GM23338 (cell line): Measurements from ENCODE around the gene XKR7. TPM values are rescaled to one million over a fixed set of nuclear protein-coding genes. Genes with fewer than 3 reads are reported as not detected.
A peak's percentile ranks its signal among the peaks of the same experiment; 100 is the strongest.

Experiments used
- ATAC-seq: fragments of 200-7000 bp; cut with Tn5 transposase; 3 replicates; pipeline ENCODE4 v1.9.1; 2020
- DNase-seq: peaks from one replicate; pipeline ENCODE4 v3.0.0-alpha.2; 2015; ENCODE audit warnings: low spot score
- H2AFZ ChIP-seq: fragments of 200-600 bp; sonication (generic); 2 replicates; pipeline ENCODE4 v1.8.0; 2016; ENCODE audit warnings: antibody characterized with exemption, mild to moderate bottlenecking, moderate library complexity
- H3F3A ChIP-seq: fragments of 200-600 bp; sonication (generic); replicated peaks from 2 replicates; pipeline ENCODE4 v1.8.0; 2017; ENCODE audit warnings: antibody characterized with exemption, mixed run types, low read depth
- H3K27ac ChIP-seq: fragments of 200-600 bp; sonication (generic); 2 replicates; pipeline ENCODE4 v1.6.1; 2016; ENCODE audit warnings: low read depth
- H3K27me3 ChIP-seq: fragments of 200-600 bp; sonication (generic); 2 replicates; pipeline ENCODE4 v1.8.0; 2016; ENCODE audit warnings: mild to moderate bottlenecking, mixed run types, moderate library complexity; ENCODE audit not compliant: insufficient read depth
- H3K36me3 ChIP-seq: fragments of 200-600 bp; sonication (generic); 2 replicates; pipeline ENCODE4 v1.8.0; 2016; ENCODE audit warnings: mild to moderate bottlenecking; ENCODE audit not compliant: insufficient read depth
- H3K4me1 ChIP-seq: fragments of 200-600 bp; sonication (generic); 2 replicates; pipeline ENCODE4 v1.8.0; 2016; ENCODE audit warnings: mild to moderate bottlenecking, moderate library complexity; ENCODE audit not compliant: insufficient read depth
- H3K4me2 ChIP-seq: fragments of 200-600 bp; sonication (generic); 2 replicates; pipeline ENCODE4 v1.7.1; 2017; ENCODE audit warnings: mixed run types
- H3K4me3 ChIP-seq: fragments of 200-600 bp; sonication (generic); 2 replicates; pipeline ENCODE4 v1.6.1; 2016; ENCODE audit warnings: mixed run types
- H3K79me2 ChIP-seq: fragments of 200-600 bp; sonication (generic); replicated peaks from 2 replicates; pipeline ENCODE4 v1.8.0; 2017; ENCODE audit warnings: mild to moderate bottlenecking; ENCODE audit not compliant: insufficient read depth
- H3K9me2 ChIP-seq: fragments of 200-600 bp; sonication (generic); 2 replicates; pipeline ENCODE4 v1.8.0; 2017; ENCODE audit not compliant: insufficient read depth
- H4K20me1 ChIP-seq: fragments of 200-600 bp; sonication (generic); replicated peaks from 2 replicates; pipeline ENCODE4 v1.8.0; 2017; ENCODE audit warnings: mild to moderate bottlenecking; ENCODE audit not compliant: insufficient read depth
- H3K27ac Mint-ChIP-seq: 2 replicates; pipeline ENCODE4 v1.8.0; 2020; ENCODE audit warnings: inconsistent platforms, mild to moderate bottlenecking, moderate library complexity, mixed read lengths
- H3K27me3 Mint-ChIP-seq: 3 replicates; pipeline ENCODE4 v1.8.0; 2022; ENCODE audit warnings: low read depth, mild to moderate bottlenecking, moderate library complexity, mixed read lengths, inconsistent platforms; ENCODE audit not compliant: insufficient read depth, poor library complexity
- H3K36me3 Mint-ChIP-seq: 3 replicates; pipeline ENCODE4 v1.8.0; 2021; ENCODE audit warnings: low read depth, mild to moderate bottlenecking, inconsistent platforms, moderate library complexity, mixed read lengths
- H3K4me1 Mint-ChIP-seq: 3 replicates; pipeline ENCODE4 v1.8.0; 2020; ENCODE audit warnings: mild to moderate bottlenecking, inconsistent platforms, mixed read lengths
- H3K4me3 Mint-ChIP-seq: 3 replicates; pipeline ENCODE4 v1.8.0; 2021; ENCODE audit warnings: moderate library complexity, mild to moderate bottlenecking, inconsistent platforms, mixed read lengths
- H3K9me3 Mint-ChIP-seq: 3 replicates; pipeline ENCODE4 v1.8.0; 2020; ENCODE audit warnings: moderate library complexity, mild to moderate bottlenecking, inconsistent platforms, mixed read lengths
- EZH2 ChIP-seq: fragments of 200-600 bp; sonication (generic); IDR thresholded peaks from one replicate; pipeline ENCODE4 v1.8.0; 2017; ENCODE audit warnings: antibody characterized with exemption, mild to moderate bottlenecking, low read depth; ENCODE audit not compliant: unreplicated experiment
- EZH2phosphoT487 ChIP-seq: fragments of 200-600 bp; sonication (generic); IDR thresholded peaks from one replicate; pipeline ENCODE4 v1.8.1; 2018; ENCODE audit warnings: antibody characterized with exemption; ENCODE audit not compliant: unreplicated experiment
- JUNB ChIP-seq: IDR thresholded peaks from one replicate; pipeline ENCODE4 v1.6.1; 2016; ENCODE audit warnings: antibody characterized with exemption; ENCODE audit not compliant: unreplicated experiment
- NANOG ChIP-seq: IDR thresholded peaks from 2 replicates; pipeline ENCODE4 v1.6.1; 2016; ENCODE audit warnings: antibody characterized with exemption, borderline replicate concordance
- POLR2AphosphoS5 ChIP-seq: IDR thresholded peaks from 2 replicates; pipeline ENCODE4 v1.6.1; 2016; ENCODE audit warnings: antibody characterized with exemption, low read depth
- ZNF114 ChIP-seq: fragments of 250-450 bp; sonication (Bioruptor Pico); IDR thresholded peaks from 2 replicates; pipeline ENCODE4 v1.5.0; 2020; ENCODE audit warnings: mild to moderate bottlenecking, moderate library complexity
- ZNF331 ChIP-seq: fragments of 250-450 bp; sonication (Bioruptor Pico); IDR thresholded peaks from 2 replicates; pipeline ENCODE4 v1.5.0; 2020; ENCODE audit warnings: low read depth, mild to moderate bottlenecking, moderate library complexity
- polyA plus RNA-seq: library from polyadenylated mRNA; unstranded; fragments of >200 nt; fragmentation: Nextera tagmentation; extraction: Ambion mirVana; gene quantifications from 2 replicates; pipeline ENCODE4 v1.2.1, GENCODE V29; 2016
- total RNA-seq: library from RNA; depleted of rRNA; stranded (reverse); fragments of >200 nt; shearing (Covaris generic); gene quantifications from 2 replicates; pipeline ENCODE4 v1.2.3, GENCODE V29; 2014
- TF ChIP-seq, protein P1 (sequence below): IDR thresholded peaks from 2 replicates; pipeline ENCODE4 v1.6.1; 2016; ENCODE audit warnings: antibody characterized with exemption
- TF ChIP-seq, protein P2 (sequence below), 2 experiments: fragments of 200-600 bp in 1 of 2; sonication (generic) in 1 of 2; conservative IDR thresholded peaks; 2 replicates each; pipeline versions ENCODE4 v1.5.1 to v1.6.1; 2016 to 2017; ENCODE audit warnings: antibody characterized with exemption in 2 of 2, low read depth in 2 of 2, mild to moderate bottlenecking in 2 of 2, moderate library complexity in 1 of 2

XKR7 gene
- total and polyA plus RNA-seq, 2 experiments from 2014 or later, result 0.61 to 3.9 TPM

DNA sequence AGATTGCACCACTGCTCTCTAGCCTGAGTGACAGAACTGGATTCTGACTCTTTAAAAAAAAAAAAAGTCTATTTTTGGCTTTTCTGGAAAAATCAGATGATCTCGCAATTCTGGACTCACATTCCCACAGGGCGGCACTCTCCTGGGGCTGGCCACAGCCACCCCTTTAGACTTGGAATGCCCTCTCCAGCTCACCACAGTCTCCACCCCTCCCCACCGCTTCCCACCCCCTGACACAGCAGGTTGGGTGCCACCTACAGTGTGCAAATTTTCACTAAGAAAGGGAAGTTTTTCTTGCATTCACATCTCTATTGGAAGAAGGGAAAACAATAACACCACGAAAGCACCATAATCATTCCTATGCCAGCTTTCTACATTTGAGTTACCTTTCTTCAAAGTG is 31.5 kb upstream of the XKR7 start:
- no peaks in the 10 kb centered on the region for H3K36me3 Mint-ChIP-seq
- Histone ChIP-seq H3F3A (no peaks in the 10 kb centered on the region), H3K36me3 (no peaks in the 10 kb centered on the region), H3K4me2 (no peak overlapping the region), H2AFZ (no peak overlapping the region), H4K20me1 (no peaks in the 10 kb centered on the region; the same call in 1 of the 2 replicates), H3K27me3 (no peaks in the 10 kb centered on the region), H3K9me2 (no peaks in the 10 kb centered on the region), H3K27ac (no peak overlapping the region), H3K79me2 (no peaks in the 10 kb centered on the region), H3K4me3 (no peak overlapping the region), H3K4me1 (peaks cover 9% of the 10 kb centered on the region; the same call in 1 of the 2 replicates)
- TF ChIP-seq ZNF331 (CRISPR knock-in tag), result no peak
- H3K4me1 Mint-ChIP-seq, result peaks cover 3% of the 10 kb centered on the region
- no peak for DNase-seq
- ATAC-seq, result peak; percentile 75
- peaks cover 6% of the 10 kb centered on the region for H3K27me3 Mint-ChIP-seq
- no peaks in the 10 kb centered on the region; the same call in 2 of the 3 replicates for H3K9me3 Mint-ChIP-seq
- no peak overlapping the region for H3K27ac Mint-ChIP-seq
- H3K4me3 Mint-ChIP-seq, result no peak overlapping the region

DNA sequence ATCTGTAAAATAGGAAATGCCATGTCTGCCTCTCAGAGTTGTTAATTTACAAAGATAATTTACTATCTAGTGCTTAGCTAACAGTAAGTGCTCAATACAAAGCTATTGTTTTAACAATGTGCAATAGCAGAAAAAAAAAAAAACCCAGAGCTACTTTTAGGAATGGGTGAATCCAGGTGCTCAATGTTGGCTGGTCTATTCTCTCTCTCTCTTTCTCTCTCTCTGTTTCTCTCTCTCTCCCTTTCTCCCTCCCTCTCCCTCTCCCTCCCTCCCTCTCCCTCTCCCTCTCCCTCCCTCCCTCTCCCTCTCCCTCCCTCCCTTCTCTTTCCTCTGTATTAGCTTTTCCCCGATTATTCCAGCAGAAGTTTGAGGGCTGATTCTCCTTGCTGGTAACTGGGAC is 30.1 kb upstream of the XKR7 start:
- H3K4me1 ChIP-seq, result peaks cover 9% of the 10 kb centered on the region; the same call in 1 of the 2 replicates
- no peak overlapping the region for H3K4me3 ChIP-seq
- H4K20me1 ChIP-seq, result peaks cover 5% of the 10 kb centered on the region; the same call in 1 of the 2 replicates
- DNase-seq (no peak), ATAC-seq (no peak)
- H3K4me2 ChIP-seq, result no peak overlapping the region
- H3K36me3 ChIP-seq, result no peaks in the 10 kb centered on the region
- Mint-ChIP-seq H3K27ac (no peak overlapping the region), H3K9me3 (no peaks in the 10 kb centered on the region; the same call in 1 of the 3 replicates), H3K27me3 (peaks cover 6% of the 10 kb centered on the region), H3K4me1 (peaks cover 3% of the 10 kb centered on the region), H3K4me3 (no peak overlapping the region), H3K36me3 (no peaks in the 10 kb centered on the region)
- no peak overlapping the region for H3K27ac ChIP-seq
- TF ChIP-seq ZNF114 (CRISPR knock-in tag), result no peak
- TF ChIP-seq, protein P1, sequence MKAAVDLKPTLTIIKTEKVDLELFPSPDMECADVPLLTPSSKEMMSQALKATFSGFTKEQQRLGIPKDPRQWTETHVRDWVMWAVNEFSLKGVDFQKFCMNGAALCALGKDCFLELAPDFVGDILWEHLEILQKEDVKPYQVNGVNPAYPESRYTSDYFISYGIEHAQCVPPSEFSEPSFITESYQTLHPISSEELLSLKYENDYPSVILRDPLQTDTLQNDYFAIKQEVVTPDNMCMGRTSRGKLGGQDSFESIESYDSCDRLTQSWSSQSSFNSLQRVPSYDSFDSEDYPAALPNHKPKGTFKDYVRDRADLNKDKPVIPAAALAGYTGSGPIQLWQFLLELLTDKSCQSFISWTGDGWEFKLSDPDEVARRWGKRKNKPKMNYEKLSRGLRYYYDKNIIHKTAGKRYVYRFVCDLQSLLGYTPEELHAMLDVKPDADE, result no peak
- TF ChIP-seq EZH2, result no peak
- TF ChIP-seq EZH2phosphoT487, result no peak
- TF ChIP-seq, protein P2, sequence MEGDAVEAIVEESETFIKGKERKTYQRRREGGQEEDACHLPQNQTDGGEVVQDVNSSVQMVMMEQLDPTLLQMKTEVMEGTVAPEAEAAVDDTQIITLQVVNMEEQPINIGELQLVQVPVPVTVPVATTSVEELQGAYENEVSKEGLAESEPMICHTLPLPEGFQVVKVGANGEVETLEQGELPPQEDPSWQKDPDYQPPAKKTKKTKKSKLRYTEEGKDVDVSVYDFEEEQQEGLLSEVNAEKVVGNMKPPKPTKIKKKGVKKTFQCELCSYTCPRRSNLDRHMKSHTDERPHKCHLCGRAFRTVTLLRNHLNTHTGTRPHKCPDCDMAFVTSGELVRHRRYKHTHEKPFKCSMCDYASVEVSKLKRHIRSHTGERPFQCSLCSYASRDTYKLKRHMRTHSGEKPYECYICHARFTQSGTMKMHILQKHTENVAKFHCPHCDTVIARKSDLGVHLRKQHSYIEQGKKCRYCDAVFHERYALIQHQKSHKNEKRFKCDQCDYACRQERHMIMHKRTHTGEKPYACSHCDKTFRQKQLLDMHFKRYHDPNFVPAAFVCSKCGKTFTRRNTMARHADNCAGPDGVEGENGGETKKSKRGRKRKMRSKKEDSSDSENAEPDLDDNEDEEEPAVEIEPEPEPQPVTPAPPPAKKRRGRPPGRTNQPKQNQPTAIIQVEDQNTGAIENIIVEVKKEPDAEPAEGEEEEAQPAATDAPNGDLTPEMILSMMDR (conservative IDR thresholded peaks at IDR 0.05; ENCODE audit: low read depth in 2 of 2), result no peak
- no peak for TF ChIP-seq JUNB
- no peak for TF ChIP-seq NANOG
- no peak for TF ChIP-seq POLR2AphosphoS5
- TF ChIP-seq ZNF331 (CRISPR knock-in tag), result no peak
- no peaks in the 10 kb centered on the region for H3F3A ChIP-seq
- H2AFZ ChIP-seq, result no peak overlapping the region
- no peaks in the 10 kb centered on the region for H3K27me3 ChIP-seq
- no peaks in the 10 kb centered on the region for H3K9me2 ChIP-seq
- H3K79me2 ChIP-seq, result no peaks in the 10 kb centered on the region
